SU-DHL-6 (cell line): ENCODE results near the gene DENND2A.

Experiments
- CTCF ChIP-seq: fragments of 200-600 bp; sonication (generic); IDR thresholded peaks from one replicate; pipeline ENCODE4 v1.5.1; 2017; ENCODE audit warnings: antibody characterized with exemption, mild to moderate bottlenecking, low read length, moderate library complexity; ENCODE audit not compliant: insufficient read depth, poor library complexity, severe bottlenecking
- EZH2phosphoT487 ChIP-seq: fragments of 200-600 bp; sonication (generic), shearing (Covaris generic); conservative IDR thresholded peaks from 2 replicates; pipeline ENCODE4 v1.6.1; 2018; ENCODE audit warnings: mild to moderate bottlenecking, antibody characterized with exemption, low read length, moderate library complexity, mixed read lengths

GRCh38 chr7:140689199-140690152, 48.9 kb upstream of the DENND2A start:
- TF ChIP-seq CTCF (no peak), EZH2phosphoT487 (no peak)
